ENCODE measurements around the gene WBP1L. TPM values are rescaled to one million over a fixed set of nuclear protein-coding genes. Genes with fewer than 3 reads are reported as not detected.

Gene WBP1L
- total and polyA plus RNA-seq, 2 experiments from 2014 or later, result 7.0 to 55.7 TPM

DNA sequence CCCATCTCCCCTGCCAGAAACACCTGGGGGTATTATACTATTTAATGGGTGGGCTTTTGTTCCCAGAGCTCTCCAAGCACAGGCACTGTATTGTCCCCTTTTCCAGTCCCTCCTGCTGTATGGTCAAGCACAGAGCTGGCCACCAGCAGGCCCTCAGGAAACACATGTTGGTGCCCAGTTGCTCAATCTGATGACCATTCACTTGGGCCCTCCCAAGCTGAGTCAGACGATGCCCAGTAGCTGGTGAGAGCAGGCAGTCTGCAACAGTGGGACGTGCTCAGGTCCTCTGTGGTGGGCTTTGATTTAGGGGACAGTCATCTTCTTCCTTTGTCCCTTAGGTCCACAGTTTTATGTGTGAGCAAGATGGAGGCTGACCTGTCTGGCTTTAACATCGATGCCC, 17.5 kb upstream of the WBP1L start:
- no peaks in the 10 kb centered on the region for H3K27me3 ChIP-seq (ENCODE audit: insufficient read depth)
- no peak overlapping the region for H3K4me2 ChIP-seq
- no peaks in the 10 kb centered on the region for H3K4me1 ChIP-seq (ENCODE audit: insufficient read depth)
- H3K79me2 ChIP-seq (replicated peaks; ENCODE audit: insufficient read depth), result peaks cover 36% of the 10 kb centered on the region
- peaks cover 22% of the 10 kb centered on the region for H3K36me3 ChIP-seq (ENCODE audit: insufficient read depth)
- H3K4me3 ChIP-seq, result no peak overlapping the region
- H4K20me1 ChIP-seq (replicated peaks; ENCODE audit: insufficient read depth), result peaks cover 29% of the 10 kb centered on the region
- Mint-ChIP-seq H3K4me3 (no peak overlapping the region), H3K27ac (no peak overlapping the region), H3K4me1 (peaks cover 6% of the 10 kb centered on the region; the same call in 2 of the 3 replicates), H3K36me3 (ENCODE audit: low read depth) (peaks cover 63% of the 10 kb centered on the region), H3K9me3 (no peaks in the 10 kb centered on the region), H3K27me3 (ENCODE audit: insufficient read depth, low read depth, poor library complexity) (peaks cover 3% of the 10 kb centered on the region)
- H3K9me2 ChIP-seq (ENCODE audit: insufficient read depth), result no peaks in the 10 kb centered on the region
- DNase-seq (ENCODE audit: low spot score) (no peak), ATAC-seq (no peak)
- no peak overlapping the region for H3K27ac ChIP-seq (ENCODE audit: low read depth)
- no peak overlapping the region for H2AFZ ChIP-seq
- TF ChIP-seq REST (IDR thresholded peaks at IDR 0.05; ENCODE audit: unreplicated experiment), result no peak
- no peak for TF ChIP-seq ZNF331 (CRISPR knock-in tag; IDR thresholded peaks at IDR 0.05; ENCODE audit: low read depth)
- no peak for TF ChIP-seq JUNB (IDR thresholded peaks at IDR 0.05; ENCODE audit: unreplicated experiment)
- TF ChIP-seq EZH2phosphoT487 (IDR thresholded peaks at IDR 0.05; ENCODE audit: unreplicated experiment), result no peak
- TF ChIP-seq ZNF462 (CRISPR knock-in tag; IDR thresholded peaks at IDR 0.05), result no peak
- TF ChIP-seq STAT1 (IDR thresholded peaks at IDR 0.05; ENCODE audit: unreplicated experiment), result no peak
- no peak for TF ChIP-seq EZH2 (IDR thresholded peaks at IDR 0.05; ENCODE audit: low read depth, unreplicated experiment)
- no peak for TF ChIP-seq NANOG (IDR thresholded peaks at IDR 0.05; ENCODE audit: borderline replicate concordance)
- TF ChIP-seq, protein P1, sequence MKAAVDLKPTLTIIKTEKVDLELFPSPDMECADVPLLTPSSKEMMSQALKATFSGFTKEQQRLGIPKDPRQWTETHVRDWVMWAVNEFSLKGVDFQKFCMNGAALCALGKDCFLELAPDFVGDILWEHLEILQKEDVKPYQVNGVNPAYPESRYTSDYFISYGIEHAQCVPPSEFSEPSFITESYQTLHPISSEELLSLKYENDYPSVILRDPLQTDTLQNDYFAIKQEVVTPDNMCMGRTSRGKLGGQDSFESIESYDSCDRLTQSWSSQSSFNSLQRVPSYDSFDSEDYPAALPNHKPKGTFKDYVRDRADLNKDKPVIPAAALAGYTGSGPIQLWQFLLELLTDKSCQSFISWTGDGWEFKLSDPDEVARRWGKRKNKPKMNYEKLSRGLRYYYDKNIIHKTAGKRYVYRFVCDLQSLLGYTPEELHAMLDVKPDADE (IDR thresholded peaks at IDR 0.05), result no peak
- TF ChIP-seq, protein P2, sequence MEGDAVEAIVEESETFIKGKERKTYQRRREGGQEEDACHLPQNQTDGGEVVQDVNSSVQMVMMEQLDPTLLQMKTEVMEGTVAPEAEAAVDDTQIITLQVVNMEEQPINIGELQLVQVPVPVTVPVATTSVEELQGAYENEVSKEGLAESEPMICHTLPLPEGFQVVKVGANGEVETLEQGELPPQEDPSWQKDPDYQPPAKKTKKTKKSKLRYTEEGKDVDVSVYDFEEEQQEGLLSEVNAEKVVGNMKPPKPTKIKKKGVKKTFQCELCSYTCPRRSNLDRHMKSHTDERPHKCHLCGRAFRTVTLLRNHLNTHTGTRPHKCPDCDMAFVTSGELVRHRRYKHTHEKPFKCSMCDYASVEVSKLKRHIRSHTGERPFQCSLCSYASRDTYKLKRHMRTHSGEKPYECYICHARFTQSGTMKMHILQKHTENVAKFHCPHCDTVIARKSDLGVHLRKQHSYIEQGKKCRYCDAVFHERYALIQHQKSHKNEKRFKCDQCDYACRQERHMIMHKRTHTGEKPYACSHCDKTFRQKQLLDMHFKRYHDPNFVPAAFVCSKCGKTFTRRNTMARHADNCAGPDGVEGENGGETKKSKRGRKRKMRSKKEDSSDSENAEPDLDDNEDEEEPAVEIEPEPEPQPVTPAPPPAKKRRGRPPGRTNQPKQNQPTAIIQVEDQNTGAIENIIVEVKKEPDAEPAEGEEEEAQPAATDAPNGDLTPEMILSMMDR (conservative IDR thresholded peaks at IDR 0.05; ENCODE audit: low read depth in 2 of 2), result no peak
- TF ChIP-seq ZNF114 (CRISPR knock-in tag; IDR thresholded peaks at IDR 0.05), result no peak
- no peak for TF ChIP-seq CREB1 (CRISPR knock-in tag; IDR thresholded peaks at IDR 0.05; ENCODE audit: low read depth)
- no peak for TF ChIP-seq POLR2AphosphoS5 (IDR thresholded peaks at IDR 0.05; ENCODE audit: low read depth)
- peaks cover 3% of the 10 kb centered on the region for H3F3A ChIP-seq (replicated peaks; ENCODE audit: low read depth)
